Measurements from ENCODE around the gene SOAT1. TPM values are rescaled to one million over a fixed set of nuclear protein-coding genes. Genes with fewer than 3 reads are reported as not detected.

Gene SOAT1
- total RNA-seq, 1 donor = 67.5 TPM

- no peak for DNase-seq (ENCODE audit: low read depth)
- TF ChIP-seq CTCF (IDR thresholded peaks at IDR 0.05; ENCODE audit: insufficient read depth, low read length) = no peak
- H3K4me3 ChIP-seq (ENCODE audit: low read depth, low read length) = no peak overlapping the region
Measured at GRCh38 chr1:179288977-179289376, 4.6 kb upstream of the SOAT1 start.

- TF ChIP-seq CTCF (IDR thresholded peaks at IDR 0.05; ENCODE audit: insufficient read depth, low read length) = no peak
- peak; percentile 6 for DNase-seq (ENCODE audit: low read depth)
- H3K4me3 ChIP-seq (ENCODE audit: low read depth, low read length) = peak overlapping the region; percentile 78
Measured at GRCh38 chr1:179295164-179295755, 1.7 kb downstream of the SOAT1 start.

- TF ChIP-seq CTCF (IDR thresholded peaks at IDR 0.05; ENCODE audit: insufficient read depth, low read length) = no peak
- no peak for DNase-seq (ENCODE audit: low read depth)
- no peak overlapping the region for H3K4me3 ChIP-seq (ENCODE audit: low read depth, low read length)
Measured at GRCh38 chr1:179296356-179297104, 2.9 kb downstream of the SOAT1 start.

GRCh38 chr1:179297105-179297378, 3.4 kb downstream of the SOAT1 start:
- DNase-seq (ENCODE audit: low read depth) = no peak
- no peak for TF ChIP-seq CTCF (IDR thresholded peaks at IDR 0.05; ENCODE audit: insufficient read depth, low read length)

GRCh38 chr1:179298952-179299351, 5.4 kb downstream of the SOAT1 start:
- TF ChIP-seq CTCF (IDR thresholded peaks at IDR 0.05; ENCODE audit: insufficient read depth, low read length) = no peak
- no peak for DNase-seq (ENCODE audit: low read depth)
- H3K4me3 ChIP-seq (ENCODE audit: low read depth, low read length) = no peak overlapping the region

More at GRCh38 chr1:179297105-179297378, 3.4 kb downstream of the SOAT1 start:
- no peak overlapping the region for H3K4me3 ChIP-seq (ENCODE audit: low read depth, low read length)

GRCh38 chr1:179300112-179300511, 6.5 kb downstream of the SOAT1 start:
- no peak for TF ChIP-seq CTCF (IDR thresholded peaks at IDR 0.05; ENCODE audit: insufficient read depth, low read length)
- no peak for DNase-seq (ENCODE audit: low read depth)
- no peak overlapping the region for H3K4me3 ChIP-seq (ENCODE audit: low read depth, low read length)
